Measurements from ENCODE around the gene FLYWCH2. TPM values are rescaled to one million over a fixed set of nuclear protein-coding genes. Genes with fewer than 3 reads are reported as not detected.
A peak's percentile ranks its signal among the peaks of the same experiment; 100 is the strongest.
"Not testable (repeated sequence)": the region's sequence is repeated elsewhere in the genome, so short reads cannot be mapped to it uniquely, and the experiment has no call there.

FLYWCH2 gene
- total RNA-seq, 1 donor from 2014 or later = 15.8 TPM

DNA sequence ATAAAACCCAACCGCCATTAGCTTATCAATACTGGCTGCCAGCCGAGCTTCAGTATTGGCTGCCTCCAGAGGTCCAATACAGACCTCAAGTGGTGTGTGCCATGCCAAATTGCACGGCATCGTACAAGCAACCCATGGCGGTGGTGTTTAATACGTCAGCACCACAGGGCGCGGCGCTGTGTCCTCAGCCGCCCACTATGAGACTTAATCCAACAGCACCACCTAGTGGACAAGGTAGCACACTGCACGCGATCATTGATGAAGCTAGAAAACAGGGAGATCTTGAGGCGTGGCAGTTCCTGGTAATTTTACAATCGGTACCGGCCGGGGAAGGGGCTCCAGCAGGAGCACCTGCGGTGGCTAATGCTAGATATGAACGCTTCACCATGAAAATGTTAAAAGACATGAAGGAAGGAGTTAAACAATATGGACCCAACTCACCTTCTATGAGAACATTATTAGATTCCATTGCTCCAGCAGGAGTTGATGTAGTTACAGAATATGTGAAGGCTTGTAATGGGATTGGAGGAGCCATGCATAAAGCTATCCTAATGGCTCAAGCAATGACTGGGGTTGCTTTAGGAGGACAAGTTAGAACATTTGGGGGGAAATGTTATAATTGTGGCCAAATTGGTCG lies 44.1 kb downstream of the FLYWCH2 start:
- no peak overlapping the region for H3K4me3 Mint-ChIP-seq
- no peak overlapping the region for H3K27ac Mint-ChIP-seq
- H3K9me3 ChIP-seq (ENCODE audit: low read depth) = no peaks in the 10 kb centered on the region
- no peak overlapping the region for H3K4me2 ChIP-seq
- H3K36me3 Mint-ChIP-seq = peaks cover 2% of the 10 kb centered on the region
- H4K20me1 ChIP-seq (ENCODE audit: low read depth) = no peaks in the 10 kb centered on the region
- peaks cover 19% of the 10 kb centered on the region for H3K4me1 ChIP-seq
- no peak for TF ChIP-seq EZH2 (IDR thresholded peaks at IDR 0.05)
- TF ChIP-seq, protein P1, sequence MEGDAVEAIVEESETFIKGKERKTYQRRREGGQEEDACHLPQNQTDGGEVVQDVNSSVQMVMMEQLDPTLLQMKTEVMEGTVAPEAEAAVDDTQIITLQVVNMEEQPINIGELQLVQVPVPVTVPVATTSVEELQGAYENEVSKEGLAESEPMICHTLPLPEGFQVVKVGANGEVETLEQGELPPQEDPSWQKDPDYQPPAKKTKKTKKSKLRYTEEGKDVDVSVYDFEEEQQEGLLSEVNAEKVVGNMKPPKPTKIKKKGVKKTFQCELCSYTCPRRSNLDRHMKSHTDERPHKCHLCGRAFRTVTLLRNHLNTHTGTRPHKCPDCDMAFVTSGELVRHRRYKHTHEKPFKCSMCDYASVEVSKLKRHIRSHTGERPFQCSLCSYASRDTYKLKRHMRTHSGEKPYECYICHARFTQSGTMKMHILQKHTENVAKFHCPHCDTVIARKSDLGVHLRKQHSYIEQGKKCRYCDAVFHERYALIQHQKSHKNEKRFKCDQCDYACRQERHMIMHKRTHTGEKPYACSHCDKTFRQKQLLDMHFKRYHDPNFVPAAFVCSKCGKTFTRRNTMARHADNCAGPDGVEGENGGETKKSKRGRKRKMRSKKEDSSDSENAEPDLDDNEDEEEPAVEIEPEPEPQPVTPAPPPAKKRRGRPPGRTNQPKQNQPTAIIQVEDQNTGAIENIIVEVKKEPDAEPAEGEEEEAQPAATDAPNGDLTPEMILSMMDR (IDR thresholded peaks at IDR 0.05) = peak; percentile 96
- no peak for TF ChIP-seq EZH2phosphoT487 (IDR thresholded peaks at IDR 0.05)
- H3K27me3 ChIP-seq = peaks cover 10% of the 10 kb centered on the region
- H3K27ac ChIP-seq = no peak overlapping the region
- H3K4me1 Mint-ChIP-seq = peaks cover 23% of the 10 kb centered on the region
- H3K4me3 ChIP-seq = no peak overlapping the region
- H3K9me3 Mint-ChIP-seq = no peaks in the 10 kb centered on the region
- no peaks in the 10 kb centered on the region for H3K79me2 ChIP-seq (ENCODE audit: low read depth)
- H2AFZ ChIP-seq (replicated peaks) = no peak overlapping the region
- H3K36me3 ChIP-seq = no peaks in the 10 kb centered on the region
- peaks cover 21% of the 10 kb centered on the region for H3F3A ChIP-seq (ENCODE audit: low read depth)
- peak; percentile 94 for DNase-seq (ENCODE audit: low spot score)
- no peak overlapping the region for H3K9ac ChIP-seq
- H3K27me3 Mint-ChIP-seq (ENCODE audit: insufficient read depth, low read depth) = peaks cover 2% of the 10 kb centered on the region

DNA sequence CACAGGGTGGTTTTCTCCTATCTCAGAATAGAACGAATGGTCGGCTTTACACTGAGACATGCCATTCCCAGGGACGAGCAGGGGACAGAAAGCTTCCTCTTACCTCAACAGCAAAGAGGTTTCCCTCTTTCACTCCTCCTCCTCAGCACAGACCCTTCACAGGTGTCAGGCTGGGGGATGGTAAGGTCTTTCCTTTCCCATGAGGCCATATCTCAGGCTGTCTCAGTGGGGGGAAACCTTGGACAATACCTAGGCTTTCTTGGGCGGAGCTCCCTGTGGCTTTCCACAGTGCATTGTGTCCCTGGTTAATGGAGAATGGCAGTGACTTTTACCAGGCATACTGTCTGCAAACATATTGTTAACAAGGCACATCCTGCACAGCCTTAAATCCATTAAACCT lies 45.1 kb downstream of the FLYWCH2 start:
- H3K36me3 ChIP-seq; H3K36me3 Mint-ChIP-seq; H4K20me1 ChIP-seq (ENCODE audit: low read depth); H3K9me3 Mint-ChIP-seq; H3K27ac Mint-ChIP-seq; H3K27ac ChIP-seq; H3K9me3 ChIP-seq (ENCODE audit: low read depth); H3K27me3 Mint-ChIP-seq (ENCODE audit: insufficient read depth, low read depth); H3K79me2 ChIP-seq (ENCODE audit: low read depth); DNase-seq (ENCODE audit: low spot score); H3K4me3 ChIP-seq; H3K27me3 ChIP-seq; H2AFZ ChIP-seq (replicated peaks); H3K4me3 Mint-ChIP-seq; H3K9ac ChIP-seq: not testable (repeated sequence)
- Histone ChIP-seq H3K4me1 (peaks cover 19% of the 10 kb centered on the region), H3K4me2 (peak overlapping the region; percentile 35), H3F3A (ENCODE audit: low read depth) (peaks cover 21% of the 10 kb centered on the region)
- H3K4me1 Mint-ChIP-seq = peaks cover 23% of the 10 kb centered on the region

DNA sequence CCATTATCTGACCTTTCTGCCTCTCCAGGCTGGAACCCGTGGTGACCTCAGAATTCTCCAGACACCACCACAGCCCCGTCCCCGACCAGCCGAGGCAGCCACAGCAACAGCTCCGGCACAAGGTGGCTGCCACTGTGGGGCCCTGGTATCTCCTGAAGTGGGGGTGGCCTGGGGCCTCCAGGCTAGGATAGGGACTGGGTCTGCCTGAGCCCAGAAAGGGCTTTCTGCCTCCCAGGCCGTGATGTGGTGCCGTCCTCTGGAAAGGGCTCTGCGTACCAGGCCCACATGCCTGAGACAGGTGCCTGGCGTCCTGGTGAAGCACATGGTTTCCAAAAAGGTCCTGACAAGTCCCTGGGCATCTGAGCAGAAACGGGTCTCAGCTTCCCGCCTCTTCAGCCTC lies 45.8 kb downstream of the FLYWCH2 start:
- no peak overlapping the region for H3K27ac ChIP-seq
- H3F3A ChIP-seq (ENCODE audit: low read depth) = peaks cover 21% of the 10 kb centered on the region
- no peak overlapping the region for H3K4me3 Mint-ChIP-seq
- H3K36me3 Mint-ChIP-seq = peaks cover 2% of the 10 kb centered on the region
- no peak overlapping the region for H2AFZ ChIP-seq (replicated peaks)
- H3K4me2 ChIP-seq = no peak overlapping the region
- no peak overlapping the region for H3K27ac Mint-ChIP-seq
- H3K27me3 Mint-ChIP-seq (ENCODE audit: insufficient read depth, low read depth) = peaks cover 2% of the 10 kb centered on the region
- H3K9me3 Mint-ChIP-seq = no peaks in the 10 kb centered on the region
- TF ChIP-seq, protein P1 (IDR thresholded peaks at IDR 0.05) = no peak
- TF ChIP-seq EZH2 (IDR thresholded peaks at IDR 0.05) = no peak
- no peak for TF ChIP-seq EZH2phosphoT487 (IDR thresholded peaks at IDR 0.05)
- H3K27me3 ChIP-seq = peaks cover 10% of the 10 kb centered on the region
- no peaks in the 10 kb centered on the region for H3K79me2 ChIP-seq (ENCODE audit: low read depth)
- H4K20me1 ChIP-seq (ENCODE audit: low read depth) = no peaks in the 10 kb centered on the region
- peaks cover 19% of the 10 kb centered on the region for H3K4me1 ChIP-seq
- no peak overlapping the region for H3K9ac ChIP-seq
- no peak overlapping the region for H3K4me3 ChIP-seq
- H3K9me3 ChIP-seq (ENCODE audit: low read depth) = no peaks in the 10 kb centered on the region
- DNase-seq (ENCODE audit: low spot score) = no peak
- H3K4me1 Mint-ChIP-seq = peaks cover 23% of the 10 kb centered on the region
- no peaks in the 10 kb centered on the region for H3K36me3 ChIP-seq

DNA sequence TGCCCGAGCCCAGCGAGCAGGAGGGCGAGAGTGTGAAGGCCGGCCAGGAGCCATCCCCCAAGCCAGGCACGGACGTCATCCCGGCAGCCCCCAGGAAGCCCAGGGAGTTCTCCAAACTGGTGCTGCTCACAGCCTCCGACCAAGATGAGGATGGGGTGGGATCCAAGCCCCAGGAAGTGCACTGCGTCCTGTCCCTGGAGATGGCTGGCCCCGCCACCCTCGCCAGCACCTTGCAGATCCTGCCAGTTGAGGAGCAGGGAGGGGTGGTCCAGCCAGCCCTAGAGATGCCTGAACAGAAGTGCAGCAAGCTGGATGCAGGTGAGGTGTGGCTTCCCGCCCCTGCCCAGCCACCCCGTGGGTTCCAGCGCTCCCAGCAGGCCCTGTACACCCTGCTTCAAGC lies 46.7 kb downstream of the FLYWCH2 start:
- peaks cover 23% of the 10 kb centered on the region for H3K4me1 Mint-ChIP-seq
- Histone ChIP-seq H3K27me3 (peaks cover 10% of the 10 kb centered on the region), H4K20me1 (ENCODE audit: low read depth) (no peaks in the 10 kb centered on the region), H3K36me3 (no peaks in the 10 kb centered on the region), H3F3A (ENCODE audit: low read depth) (peaks cover 19% of the 10 kb centered on the region), H3K4me1 (peaks cover 19% of the 10 kb centered on the region), H3K9me3 (ENCODE audit: low read depth) (no peaks in the 10 kb centered on the region), H3K4me2 (no peak overlapping the region), H3K4me3 (no peak overlapping the region), H3K9ac (no peak overlapping the region), H2AFZ (replicated peaks) (no peak overlapping the region), H3K79me2 (ENCODE audit: low read depth) (no peaks in the 10 kb centered on the region), H3K27ac (no peak overlapping the region)
- no peak overlapping the region for H3K27ac Mint-ChIP-seq
- peaks cover 3% of the 10 kb centered on the region for H3K27me3 Mint-ChIP-seq (ENCODE audit: insufficient read depth, low read depth)
- H3K36me3 Mint-ChIP-seq = peaks cover 7% of the 10 kb centered on the region
- H3K9me3 Mint-ChIP-seq = no peaks in the 10 kb centered on the region
- H3K4me3 Mint-ChIP-seq = no peak overlapping the region
- DNase-seq (ENCODE audit: low spot score) = no peak
- TF ChIP-seq EZH2 (IDR thresholded peaks at IDR 0.05) (no peak), EZH2phosphoT487 (IDR thresholded peaks at IDR 0.05) (no peak)
- TF ChIP-seq, protein P1 (IDR thresholded peaks at IDR 0.05) = no peak
